Activated CD8-positive, alpha-beta memory T cell treated with anti-CD3 and anti-CD28 coated beads for 4 hours (primary cell): ENCODE measurements around the gene ISCU.
"Not testable (repeated sequence)": the region's sequence is repeated elsewhere in the genome, so short reads cannot be mapped to it uniquely, and the experiment has no call there.

Source experiments
- DNase-seq, 2 donors: peaks; one replicate each; pipeline ENCODE4 v3.0.0-alpha.2; 2020; ENCODE audit warnings: low read depth in 2 of 2

ISCU gene

GRCh38 chr12:108618079-108618952 lies 55.9 kb downstream of the ISCU start:
- peak in 1 of 2 donors; percentile 57 for DNase-seq

- DNase-seq: not testable (repeated sequence)
These were observed 56.5 kb downstream of the ISCU start for GRCh38 chr12:108618953-108619274.
